Neural cell (in vitro differentiated cells): ENCODE data around the gene TNFAIP8L3. TPM values are rescaled to one million over a fixed set of nuclear protein-coding genes. Genes with fewer than 3 reads are reported as not detected.

Experiments used
- H2AFZ ChIP-seq: fragments of 200-600, 300-800 bp; sonication (generic), shearing (Covaris generic); 2 replicates; pipeline ENCODE4 v1.6.0; 2014; ENCODE audit warnings: low read depth, mild to moderate bottlenecking, antibody characterized with exemption, low read length, moderate library complexity
- H3F3A ChIP-seq: fragments of 200-600 bp; shearing (Covaris generic); 2 replicates; pipeline ENCODE4 v1.6.1; 2016; ENCODE audit warnings: mild to moderate bottlenecking, moderate library complexity, mixed read lengths, antibody characterized with exemption, low read length; ENCODE audit not compliant: insufficient read depth, poor library complexity, severe bottlenecking
- H3K27ac ChIP-seq: fragments of 200-600, 300-800 bp; sonication (generic), shearing (Covaris generic); 2 replicates; pipeline ENCODE4 v1.5.1; 2014; ENCODE audit warnings: mild to moderate bottlenecking, low read length, moderate library complexity
- H3K27me3 ChIP-seq: fragments of 300-800, 200-600 bp; sonication (generic), shearing (Covaris generic); 2 replicates; pipeline ENCODE4 v1.6.0; 2014; ENCODE audit warnings: mild to moderate bottlenecking, low read depth, low read length, moderate library complexity; ENCODE audit not compliant: insufficient read depth
- H3K36me3 ChIP-seq: fragments of 300-800, 200-600 bp; sonication (generic), shearing (Covaris generic); 2 replicates; pipeline ENCODE4 v1.5.1; 2014; ENCODE audit warnings: mild to moderate bottlenecking, antibody characterized with exemption, low read length, moderate library complexity; ENCODE audit not compliant: insufficient read depth
- H3K4me2 ChIP-seq: fragments of 300-800, 200-600 bp; sonication (generic), shearing (Covaris generic); 2 replicates; pipeline ENCODE4 v1.6.0; 2014; ENCODE audit warnings: mild to moderate bottlenecking, low read length
- H3K4me3 ChIP-seq: fragments of 300-800, 200-600 bp; sonication (generic), shearing (Covaris generic); 2 replicates; pipeline ENCODE4 v1.5.1; 2014; ENCODE audit warnings: mild to moderate bottlenecking, low read length, moderate library complexity
- H3K79me2 ChIP-seq: fragments of 200-600 bp; shearing (Covaris generic); replicated peaks from 2 replicates; pipeline ENCODE4 v1.6.0; 2014; ENCODE audit warnings: mild to moderate bottlenecking, low read length, moderate library complexity; ENCODE audit not compliant: insufficient read depth
- H3K9ac ChIP-seq: fragments of 300-800, 200-600 bp; sonication (generic), shearing (Covaris generic); 2 replicates; pipeline ENCODE4 v1.6.1; 2016; ENCODE audit warnings: mild to moderate bottlenecking, low read length, mixed read lengths
- H3K9me2 ChIP-seq: fragments of 200-600 bp; shearing (Covaris generic); 2 replicates; pipeline ENCODE4 v1.6.1; 2016; ENCODE audit warnings: mild to moderate bottlenecking, low read length, mixed read lengths; ENCODE audit not compliant: insufficient read depth
- H3K9me3 ChIP-seq: fragments of 200-600, 300-800 bp; sonication (generic), shearing (Covaris generic); 2 replicates; pipeline ENCODE4 v1.6.1; 2016; ENCODE audit warnings: mild to moderate bottlenecking, mixed run types, low read length, moderate library complexity, mixed read lengths
- H4K20me1 ChIP-seq: fragments of 200-600 bp; shearing (Covaris generic); 2 replicates; pipeline ENCODE4 v1.6.1; 2016; ENCODE audit warnings: mild to moderate bottlenecking, mixed run types; ENCODE audit not compliant: insufficient read depth
- EP300 ChIP-seq: fragments of 450-650 bp; conservative IDR thresholded peaks from 2 replicates; pipeline ENCODE4 v1.6.1; 2014; ENCODE audit warnings: antibody characterized with exemption, mild to moderate bottlenecking, moderate library complexity; ENCODE audit not compliant: poor library complexity, severe bottlenecking
- EZH2 ChIP-seq: fragments of 200-600, 300-800 bp; shearing (Covaris generic), sonication (generic); IDR thresholded peaks from 2 replicates; pipeline ENCODE4 v1.6.1; 2014; ENCODE audit warnings: antibody characterized with exemption, low read length, borderline replicate concordance, mild to moderate bottlenecking; ENCODE audit not compliant: insufficient read depth, poor library complexity, severe bottlenecking
- MXI1 ChIP-seq: fragments of 450-650 bp; conservative IDR thresholded peaks from 2 replicates; pipeline ENCODE4 v1.6.1; 2014; ENCODE audit warnings: antibody characterized with exemption, mild to moderate bottlenecking; ENCODE audit not compliant: poor library complexity, severe bottlenecking
- POLR2AphosphoS5 ChIP-seq: IDR thresholded peaks from 2 replicates; pipeline ENCODE4 v1.6.1; 2012
- RAD21 ChIP-seq: fragments of 450-650 bp; conservative IDR thresholded peaks from 2 replicates; pipeline ENCODE4 v1.6.1; 2014; ENCODE audit warnings: antibody characterized with exemption, mild to moderate bottlenecking, moderate library complexity
- SMC3 ChIP-seq: fragments of 450-650 bp; conservative IDR thresholded peaks from 2 replicates; pipeline ENCODE4 v1.6.1; 2014; ENCODE audit warnings: antibody characterized with exemption, mild to moderate bottlenecking, moderate library complexity; ENCODE audit not compliant: poor library complexity
- TAF1 ChIP-seq: IDR thresholded peaks from 2 replicates; pipeline ENCODE4 v1.6.1; 2012; ENCODE audit warnings: low read depth
- polyA plus RNA-seq: library from polyadenylated mRNA; depleted of rRNA; stranded (reverse); fragments of >200 nt; gene quantifications from 2 replicates; pipeline ENCODE4 v1.2.3, GENCODE V29; 2014
- TF ChIP-seq, protein P1 (sequence below): IDR thresholded peaks from 2 replicates; pipeline ENCODE4 v1.6.1; 2012; ENCODE audit warnings: borderline replicate concordance
- TF ChIP-seq, protein P2 (sequence below): fragments of 450-650 bp; IDR thresholded peaks from 2 replicates; pipeline ENCODE4 v1.5.1; 2014; ENCODE audit warnings: antibody characterized with exemption, mild to moderate bottlenecking, moderate library complexity; ENCODE audit not compliant: poor library complexity, severe bottlenecking

Gene TNFAIP8L3
- polyA plus RNA-seq, 1 donor from 2014 or later = 0.16 TPM

DNA sequence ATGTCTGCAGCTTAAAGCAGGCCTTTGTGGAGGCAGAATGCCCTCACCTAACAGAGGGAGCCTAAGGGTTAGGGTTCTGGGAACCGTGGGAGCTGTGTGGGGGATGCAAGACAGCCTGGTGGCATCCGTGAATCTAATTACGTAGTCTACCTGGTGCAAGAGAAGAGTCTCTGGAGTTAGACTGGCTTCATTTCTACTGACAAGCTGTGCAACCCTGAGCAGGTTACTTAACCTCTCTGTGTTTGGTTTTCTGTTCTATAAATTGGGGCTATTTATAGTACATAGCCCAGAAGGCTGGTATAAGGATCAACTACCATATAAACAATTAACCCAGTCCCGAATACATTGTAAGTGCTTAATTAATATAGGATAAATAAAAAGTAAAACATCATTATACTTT, 8.3 kb downstream of the TNFAIP8L3 start:
- H3K27ac ChIP-seq = no peak overlapping the region
- H3K9ac ChIP-seq = no peak overlapping the region
- no peak for TF ChIP-seq TAF1
- H3K4me3 ChIP-seq = no peak overlapping the region
- H3K36me3 ChIP-seq = no peaks in the 10 kb centered on the region
- peaks cover 12% of the 10 kb centered on the region for H3K27me3 ChIP-seq
- H3K9me3 ChIP-seq = no peaks in the 10 kb centered on the region
- no peak overlapping the region for H2AFZ ChIP-seq
- H3F3A ChIP-seq = no peaks in the 10 kb centered on the region
- H4K20me1 ChIP-seq = no peaks in the 10 kb centered on the region
- no peaks in the 10 kb centered on the region for H3K9me2 ChIP-seq
- H3K4me2 ChIP-seq = no peak overlapping the region
- no peaks in the 10 kb centered on the region for H3K79me2 ChIP-seq

DNA sequence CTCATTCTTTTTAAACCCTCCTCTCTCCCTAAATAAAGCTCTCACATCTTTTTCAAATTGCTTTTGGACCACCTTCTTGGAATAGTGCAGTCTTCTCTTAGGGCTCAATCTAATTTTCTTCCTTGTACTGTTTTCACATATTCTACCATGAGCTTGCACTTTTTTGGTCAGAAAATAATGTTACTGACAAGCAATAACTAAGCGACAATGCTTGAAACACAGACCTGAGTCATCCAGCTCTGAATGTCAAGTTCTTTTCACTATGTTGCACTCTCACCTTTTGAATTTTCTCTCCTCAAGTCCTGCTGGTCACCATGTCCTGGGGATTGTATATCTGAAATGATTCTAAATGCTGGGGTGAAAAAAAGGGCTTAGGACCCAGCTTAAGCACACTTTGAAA, 8.9 kb downstream of the TNFAIP8L3 start:
- Histone ChIP-seq H3K36me3 (no peaks in the 10 kb centered on the region), H3K4me2 (no peak overlapping the region), H3K9me2 (no peaks in the 10 kb centered on the region), H3K79me2 (no peaks in the 10 kb centered on the region), H3F3A (no peaks in the 10 kb centered on the region), H4K20me1 (no peaks in the 10 kb centered on the region), H3K4me3 (no peak overlapping the region), H3K27me3 (peaks cover 6% of the 10 kb centered on the region), H3K27ac (no peak overlapping the region), H3K9ac (no peak overlapping the region), H2AFZ (no peak overlapping the region), H3K9me3 (no peaks in the 10 kb centered on the region)
- TF ChIP-seq, protein P1, sequence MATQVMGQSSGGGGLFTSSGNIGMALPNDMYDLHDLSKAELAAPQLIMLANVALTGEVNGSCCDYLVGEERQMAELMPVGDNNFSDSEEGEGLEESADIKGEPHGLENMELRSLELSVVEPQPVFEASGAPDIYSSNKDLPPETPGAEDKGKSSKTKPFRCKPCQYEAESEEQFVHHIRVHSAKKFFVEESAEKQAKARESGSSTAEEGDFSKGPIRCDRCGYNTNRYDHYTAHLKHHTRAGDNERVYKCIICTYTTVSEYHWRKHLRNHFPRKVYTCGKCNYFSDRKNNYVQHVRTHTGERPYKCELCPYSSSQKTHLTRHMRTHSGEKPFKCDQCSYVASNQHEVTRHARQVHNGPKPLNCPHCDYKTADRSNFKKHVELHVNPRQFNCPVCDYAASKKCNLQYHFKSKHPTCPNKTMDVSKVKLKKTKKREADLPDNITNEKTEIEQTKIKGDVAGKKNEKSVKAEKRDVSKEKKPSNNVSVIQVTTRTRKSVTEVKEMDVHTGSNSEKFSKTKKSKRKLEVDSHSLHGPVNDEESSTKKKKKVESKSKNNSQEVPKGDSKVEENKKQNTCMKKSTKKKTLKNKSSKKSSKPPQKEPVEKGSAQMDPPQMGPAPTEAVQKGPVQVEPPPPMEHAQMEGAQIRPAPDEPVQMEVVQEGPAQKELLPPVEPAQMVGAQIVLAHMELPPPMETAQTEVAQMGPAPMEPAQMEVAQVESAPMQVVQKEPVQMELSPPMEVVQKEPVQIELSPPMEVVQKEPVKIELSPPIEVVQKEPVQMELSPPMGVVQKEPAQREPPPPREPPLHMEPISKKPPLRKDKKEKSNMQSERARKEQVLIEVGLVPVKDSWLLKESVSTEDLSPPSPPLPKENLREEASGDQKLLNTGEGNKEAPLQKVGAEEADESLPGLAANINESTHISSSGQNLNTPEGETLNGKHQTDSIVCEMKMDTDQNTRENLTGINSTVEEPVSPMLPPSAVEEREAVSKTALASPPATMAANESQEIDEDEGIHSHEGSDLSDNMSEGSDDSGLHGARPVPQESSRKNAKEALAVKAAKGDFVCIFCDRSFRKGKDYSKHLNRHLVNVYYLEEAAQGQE = no peak
- TF ChIP-seq RAD21 (no peak), EP300 (no peak), POLR2AphosphoS5 (no peak), EZH2 (no peak), SMC3 (no peak), MXI1 (no peak), TAF1 (no peak)
- TF ChIP-seq, protein P2, sequence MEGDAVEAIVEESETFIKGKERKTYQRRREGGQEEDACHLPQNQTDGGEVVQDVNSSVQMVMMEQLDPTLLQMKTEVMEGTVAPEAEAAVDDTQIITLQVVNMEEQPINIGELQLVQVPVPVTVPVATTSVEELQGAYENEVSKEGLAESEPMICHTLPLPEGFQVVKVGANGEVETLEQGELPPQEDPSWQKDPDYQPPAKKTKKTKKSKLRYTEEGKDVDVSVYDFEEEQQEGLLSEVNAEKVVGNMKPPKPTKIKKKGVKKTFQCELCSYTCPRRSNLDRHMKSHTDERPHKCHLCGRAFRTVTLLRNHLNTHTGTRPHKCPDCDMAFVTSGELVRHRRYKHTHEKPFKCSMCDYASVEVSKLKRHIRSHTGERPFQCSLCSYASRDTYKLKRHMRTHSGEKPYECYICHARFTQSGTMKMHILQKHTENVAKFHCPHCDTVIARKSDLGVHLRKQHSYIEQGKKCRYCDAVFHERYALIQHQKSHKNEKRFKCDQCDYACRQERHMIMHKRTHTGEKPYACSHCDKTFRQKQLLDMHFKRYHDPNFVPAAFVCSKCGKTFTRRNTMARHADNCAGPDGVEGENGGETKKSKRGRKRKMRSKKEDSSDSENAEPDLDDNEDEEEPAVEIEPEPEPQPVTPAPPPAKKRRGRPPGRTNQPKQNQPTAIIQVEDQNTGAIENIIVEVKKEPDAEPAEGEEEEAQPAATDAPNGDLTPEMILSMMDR = no peak

GRCh38 chr15:51083641-51084166, 11.0 kb downstream of the TNFAIP8L3 start:
- H2AFZ ChIP-seq = no peak overlapping the region
- H3K9me2 ChIP-seq = no peaks in the 10 kb centered on the region
- H3K9ac ChIP-seq = no peak overlapping the region
- no peaks in the 10 kb centered on the region for H3K9me3 ChIP-seq
- no peaks in the 10 kb centered on the region for H3K27me3 ChIP-seq
- no peaks in the 10 kb centered on the region for H3F3A ChIP-seq
- H3K4me2 ChIP-seq = no peak overlapping the region
- no peaks in the 10 kb centered on the region for H3K79me2 ChIP-seq
- no peak overlapping the region for H3K4me3 ChIP-seq
- H4K20me1 ChIP-seq = no peaks in the 10 kb centered on the region
- H3K27ac ChIP-seq = no peak overlapping the region
- TF ChIP-seq SMC3 = no peak
- TF ChIP-seq, protein P1 = no peak
- no peak for TF ChIP-seq EP300
- TF ChIP-seq MXI1 = no peak
- no peak for TF ChIP-seq EZH2
- no peak for TF ChIP-seq TAF1
- TF ChIP-seq, protein P2 = no peak
- TF ChIP-seq POLR2AphosphoS5 = no peak
- TF ChIP-seq RAD21 = no peak
- H3K36me3 ChIP-seq = no peaks in the 10 kb centered on the region
